Nephron (organoid): ENCODE measurements around the gene ARID3A.

ENCODE experiments used
- H3K27ac Mint-ChIP-seq, 3 experiments: 2 replicates each; pipeline ENCODE4 v1.8.0; 2020; ENCODE audit warnings: mixed read lengths in 3 of 3, mild to moderate bottlenecking in 2 of 3, moderate library complexity in 1 of 3
- H3K27me3 Mint-ChIP-seq: 2 replicates; pipeline ENCODE4 v1.8.0; 2021; ENCODE audit warnings: low read depth, mild to moderate bottlenecking, moderate library complexity, mixed read lengths
- H3K36me3 Mint-ChIP-seq: 2 replicates; pipeline ENCODE4 v1.8.0; 2020; ENCODE audit warnings: low read depth, mixed read lengths
- H3K4me1 Mint-ChIP-seq: 2 replicates; pipeline ENCODE4 v1.8.0; 2020; ENCODE audit warnings: mixed read lengths
- H3K4me3 Mint-ChIP-seq, 3 experiments: 2 replicates each; pipeline ENCODE4 v1.8.0; 2020; ENCODE audit warnings: mild to moderate bottlenecking in 3 of 3, mixed read lengths in 3 of 3, moderate library complexity in 2 of 3
- H3K9me3 Mint-ChIP-seq: 2 replicates; pipeline ENCODE4 v1.8.0; 2020; ENCODE audit warnings: mixed read lengths
- CTCF ChIP-seq, 3 experiments: fragments of 200-600 bp; sonication (generic); IDR thresholded peaks; one replicate each; pipeline ENCODE4 v1.5.0; 2021; ENCODE audit warnings: antibody characterized with exemption in 3 of 3; ENCODE audit not compliant: unreplicated experiment in 3 of 3

Gene ARID3A

GRCh38 chr19:937259-937694 lies 11.4 kb downstream of the ARID3A start:
- Mint-ChIP-seq H3K27ac (peak overlapping the region in 2 of 3 experiments; percentile 53 to 61), H3K27me3 (no peaks in the 10 kb centered on the region), H3K36me3 (peaks cover 39% of the 10 kb centered on the region), H3K9me3 (no peaks in the 10 kb centered on the region), H3K4me1 (peaks cover 26% of the 10 kb centered on the region), H3K4me3 (no peak overlapping the region)
- no peak for TF ChIP-seq CTCF (IDR thresholded peaks at IDR 0.05; ENCODE audit: unreplicated experiment in 3 of 3)

- H3K36me3 Mint-ChIP-seq, result peaks cover 48% of the 10 kb centered on the region
- no peaks in the 10 kb centered on the region for H3K9me3 Mint-ChIP-seq
- no peak for TF ChIP-seq CTCF (IDR thresholded peaks at IDR 0.05; ENCODE audit: unreplicated experiment in 3 of 3)
- H3K27me3 Mint-ChIP-seq, result no peaks in the 10 kb centered on the region
- H3K4me3 Mint-ChIP-seq, result no peak overlapping the region
- H3K27ac Mint-ChIP-seq, result peak overlapping the region in 2 of 3 experiments; percentile 64 to 82
- H3K4me1 Mint-ChIP-seq, result peaks cover 26% of the 10 kb centered on the region
Measured at GRCh38 chr19:938233-938923, 12.5 kb downstream of the ARID3A start.

- Mint-ChIP-seq H3K4me1 (peaks cover 21% of the 10 kb centered on the region), H3K27ac (peak overlapping the region; percentile 74 to 95 (median 80)), H3K4me3 (no peak overlapping the region), H3K36me3 (peaks cover 55% of the 10 kb centered on the region), H3K27me3 (no peaks in the 10 kb centered on the region), H3K9me3 (no peaks in the 10 kb centered on the region)
- TF ChIP-seq CTCF (IDR thresholded peaks at IDR 0.05; ENCODE audit: unreplicated experiment in 3 of 3), result no peak
Measured at GRCh38 chr19:939439-939838, 13.6 kb downstream of the ARID3A start.

GRCh38 chr19:939922-940321 lies 14.1 kb downstream of the ARID3A start:
- H3K27me3 Mint-ChIP-seq, result no peaks in the 10 kb centered on the region
- no peak for TF ChIP-seq CTCF (IDR thresholded peaks at IDR 0.05; ENCODE audit: unreplicated experiment in 3 of 3)
- H3K27ac Mint-ChIP-seq, result peak overlapping the region; percentile 74 to 95 (median 80)
- H3K9me3 Mint-ChIP-seq, result no peaks in the 10 kb centered on the region
- H3K4me3 Mint-ChIP-seq, result peak overlapping the region; percentile 13 to 50 (median 22)
- H3K4me1 Mint-ChIP-seq, result peaks cover 25% of the 10 kb centered on the region
- peaks cover 55% of the 10 kb centered on the region for H3K36me3 Mint-ChIP-seq

- peaks cover 29% of the 10 kb centered on the region for H3K4me1 Mint-ChIP-seq
- no peaks in the 10 kb centered on the region for H3K9me3 Mint-ChIP-seq
- no peaks in the 10 kb centered on the region for H3K27me3 Mint-ChIP-seq
- H3K4me3 Mint-ChIP-seq, result no peak overlapping the region
- H3K36me3 Mint-ChIP-seq, result peaks cover 55% of the 10 kb centered on the region
- no peak for TF ChIP-seq CTCF (IDR thresholded peaks at IDR 0.05; ENCODE audit: unreplicated experiment in 3 of 3)
- H3K27ac Mint-ChIP-seq, result peak overlapping the region; percentile 74 to 95 (median 80)
Measured at GRCh38 chr19:940591-941291, 14.9 kb downstream of the ARID3A start.
